ENCODE measurements around the gene DOHH.
"Not testable (repeated sequence)": the region's sequence is repeated elsewhere in the genome, so short reads cannot be mapped to it uniquely, and the experiment has no call there.

DOHH gene

GRCh38 chr19:3533563-3534216, 33.2 kb upstream of the DOHH start:
- Histone ChIP-seq H3K27me3 (ENCODE audit: insufficient read depth, low read length) (no peaks in the 10 kb centered on the region), H3K4me3 (ENCODE audit: low read length) (no peak overlapping the region), H3K4me1 (ENCODE audit: insufficient read depth, low read length) (no peaks in the 10 kb centered on the region), H3K9ac (ENCODE audit: low read depth, low read length) (no peak overlapping the region), H3K9me3 (ENCODE audit: insufficient read depth, low read depth, low read length) (no peaks in the 10 kb centered on the region), H3K36me3 (ENCODE audit: insufficient read depth, low read length) (peaks cover 56% of the 10 kb centered on the region), H3K27ac (ENCODE audit: low read depth, low read length) (no peak overlapping the region)
- WGBS, result 96% methylated on average over 12 of the region's 12 CpGs

- Histone ChIP-seq H3K4me3 (ENCODE audit: low read length) (no peak overlapping the region), H3K9ac (ENCODE audit: low read depth, low read length) (no peak overlapping the region), H3K27me3 (ENCODE audit: insufficient read depth, low read length) (no peaks in the 10 kb centered on the region), H3K27ac (ENCODE audit: low read depth, low read length) (no peak overlapping the region), H3K36me3 (ENCODE audit: insufficient read depth, low read length) (peaks cover 60% of the 10 kb centered on the region), H3K9me3 (ENCODE audit: insufficient read depth, low read depth, low read length) (no peaks in the 10 kb centered on the region), H3K4me1 (ENCODE audit: insufficient read depth, low read length) (no peaks in the 10 kb centered on the region)
- WGBS, result 96% methylated on average over 17 of the region's 17 CpGs
Measured at GRCh38 chr19:3533033-3533432, 32.6 kb upstream of the DOHH start.

DNA sequence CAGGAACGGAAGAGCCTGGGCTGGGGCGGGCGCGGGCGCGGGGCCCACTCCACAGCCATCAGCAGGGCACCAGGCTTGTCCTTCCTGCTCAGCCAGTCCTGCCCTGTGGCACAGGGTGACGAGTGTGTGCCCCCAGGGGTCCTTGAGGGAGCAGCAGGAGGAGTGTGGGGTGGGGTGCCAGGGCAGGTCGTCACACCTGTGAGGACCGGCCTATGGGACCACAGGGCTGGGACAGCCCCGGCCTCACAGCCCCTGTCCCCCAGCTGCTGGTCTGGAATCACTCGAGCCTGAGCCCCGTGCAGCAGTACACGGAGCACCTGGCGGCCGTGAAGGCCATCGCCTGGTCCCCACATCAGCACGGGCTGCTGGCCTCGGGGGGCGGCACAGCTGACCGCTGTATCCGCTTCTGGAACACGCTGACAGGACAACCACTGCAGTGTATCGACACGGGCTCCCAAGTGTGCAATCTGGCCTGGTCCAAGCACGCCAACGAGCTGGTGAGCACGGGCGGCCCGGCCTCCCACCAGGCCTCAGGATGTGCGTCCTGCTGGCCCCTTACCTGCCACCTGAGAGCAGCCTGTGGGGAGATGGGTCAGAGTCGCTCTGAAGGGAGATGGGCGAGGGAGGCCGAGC, 31.8 kb upstream of the DOHH start:
- WGBS, result 95% methylated on average over 33 of the region's 33 CpGs
- peaks cover 65% of the 10 kb centered on the region for H3K36me3 ChIP-seq (ENCODE audit: insufficient read depth, low read length)

DNA sequence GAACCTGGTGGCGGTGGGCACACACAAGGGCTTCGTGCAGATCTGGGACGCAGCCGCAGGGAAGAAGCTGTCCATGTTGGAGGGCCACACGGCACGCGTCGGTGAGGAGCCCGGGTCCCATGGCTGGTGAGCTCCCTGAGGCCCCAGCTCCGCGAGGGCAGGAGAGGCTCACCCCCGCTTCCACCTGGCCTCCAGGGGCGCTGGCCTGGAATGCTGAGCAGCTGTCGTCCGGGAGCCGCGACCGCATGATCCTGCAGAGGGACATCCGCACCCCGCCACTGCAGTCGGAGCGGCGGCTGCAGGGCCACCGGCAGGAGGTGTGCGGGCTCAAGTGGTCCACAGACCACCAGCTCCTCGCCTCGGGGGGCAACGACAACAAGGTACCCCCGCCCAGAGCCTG, 31.2 kb upstream of the DOHH start:
- no peak overlapping the region for H3K4me3 ChIP-seq (ENCODE audit: low read length)
- 95% methylated on average over 29 of the region's 29 CpGs for WGBS
- H3K27me3 ChIP-seq (ENCODE audit: insufficient read depth, low read length), result no peaks in the 10 kb centered on the region
- no peak overlapping the region for H3K27ac ChIP-seq (ENCODE audit: low read depth, low read length)
- H3K4me1 ChIP-seq (ENCODE audit: insufficient read depth, low read length), result no peaks in the 10 kb centered on the region
- no peak overlapping the region for H3K9ac ChIP-seq (ENCODE audit: low read depth, low read length)
- H3K36me3 ChIP-seq (ENCODE audit: insufficient read depth, low read length), result peaks cover 70% of the 10 kb centered on the region
- no peaks in the 10 kb centered on the region for H3K9me3 ChIP-seq (ENCODE audit: insufficient read depth, low read depth, low read length)

More for the DNA sequence above, 31.8 kb upstream of the DOHH start:
- H3K27me3 ChIP-seq (ENCODE audit: insufficient read depth, low read length), result no peaks in the 10 kb centered on the region
- no peak overlapping the region for H3K27ac ChIP-seq (ENCODE audit: low read depth, low read length)
- no peak overlapping the region for H3K9ac ChIP-seq (ENCODE audit: low read depth, low read length)
- no peaks in the 10 kb centered on the region for H3K9me3 ChIP-seq (ENCODE audit: insufficient read depth, low read depth, low read length)
- H3K4me3 ChIP-seq (ENCODE audit: low read length), result no peak overlapping the region
- H3K4me1 ChIP-seq (ENCODE audit: insufficient read depth, low read length), result no peaks in the 10 kb centered on the region

- Histone ChIP-seq H3K27ac (ENCODE audit: low read depth, low read length) (no peak overlapping the region), H3K36me3 (ENCODE audit: insufficient read depth, low read length) (peaks cover 63% of the 10 kb centered on the region), H3K9me3 (ENCODE audit: insufficient read depth, low read depth, low read length) (no peaks in the 10 kb centered on the region), H3K4me1 (ENCODE audit: insufficient read depth, low read length) (no peaks in the 10 kb centered on the region), H3K4me3 (ENCODE audit: low read length) (no peak overlapping the region), H3K9ac (ENCODE audit: low read depth, low read length) (no peak overlapping the region), H3K27me3 (ENCODE audit: insufficient read depth, low read length) (no peaks in the 10 kb centered on the region)
- WGBS, result 96% methylated on average over 12 of the region's 12 CpGs
Measured at GRCh38 chr19:3530389-3530788, 29.9 kb upstream of the DOHH start.

- not testable (repeated sequence) for H3K27me3 ChIP-seq (ENCODE audit: insufficient read depth, low read length); H3K9me3 ChIP-seq (ENCODE audit: insufficient read depth, low read depth, low read length); H3K4me3 ChIP-seq (ENCODE audit: low read length); H3K27ac ChIP-seq (ENCODE audit: low read depth, low read length); H3K4me1 ChIP-seq (ENCODE audit: insufficient read depth, low read length); H3K9ac ChIP-seq (ENCODE audit: low read depth, low read length)
- peaks cover 60% of the 10 kb centered on the region for H3K36me3 ChIP-seq (ENCODE audit: insufficient read depth, low read length)
- WGBS, result 96% methylated on average over 7 of the region's 7 CpGs
Measured at GRCh38 chr19:3529299-3529698, 28.8 kb upstream of the DOHH start.

- no peaks in the 10 kb centered on the region for H3K9me3 ChIP-seq (ENCODE audit: insufficient read depth, low read depth, low read length)
- no peak overlapping the region for H3K27ac ChIP-seq (ENCODE audit: low read depth, low read length)
- H3K36me3 ChIP-seq (ENCODE audit: insufficient read depth, low read length), result peaks cover 59% of the 10 kb centered on the region
- H3K4me1 ChIP-seq (ENCODE audit: insufficient read depth, low read length), result no peaks in the 10 kb centered on the region
- no peaks in the 10 kb centered on the region for H3K27me3 ChIP-seq (ENCODE audit: insufficient read depth, low read length)
- 95% methylated on average over 20 of the region's 20 CpGs for WGBS
- H3K4me3 ChIP-seq (ENCODE audit: low read length), result no peak overlapping the region
- no peak overlapping the region for H3K9ac ChIP-seq (ENCODE audit: low read depth, low read length)
Measured at GRCh38 chr19:3528539-3529211, 28.2 kb upstream of the DOHH start.

GRCh38 chr19:3528080-3528479, 27.6 kb upstream of the DOHH start:
- Histone ChIP-seq H3K4me1 (ENCODE audit: insufficient read depth, low read length) (no peaks in the 10 kb centered on the region), H3K9me3 (ENCODE audit: insufficient read depth, low read depth, low read length) (no peaks in the 10 kb centered on the region), H3K4me3 (ENCODE audit: low read length) (no peak overlapping the region), H3K36me3 (ENCODE audit: insufficient read depth, low read length) (peaks cover 59% of the 10 kb centered on the region), H3K27ac (ENCODE audit: low read depth, low read length) (no peak overlapping the region), H3K9ac (ENCODE audit: low read depth, low read length) (no peak overlapping the region), H3K27me3 (ENCODE audit: insufficient read depth, low read length) (no peaks in the 10 kb centered on the region)
- 97% methylated on average over 14 of the region's 14 CpGs for WGBS

DNA sequence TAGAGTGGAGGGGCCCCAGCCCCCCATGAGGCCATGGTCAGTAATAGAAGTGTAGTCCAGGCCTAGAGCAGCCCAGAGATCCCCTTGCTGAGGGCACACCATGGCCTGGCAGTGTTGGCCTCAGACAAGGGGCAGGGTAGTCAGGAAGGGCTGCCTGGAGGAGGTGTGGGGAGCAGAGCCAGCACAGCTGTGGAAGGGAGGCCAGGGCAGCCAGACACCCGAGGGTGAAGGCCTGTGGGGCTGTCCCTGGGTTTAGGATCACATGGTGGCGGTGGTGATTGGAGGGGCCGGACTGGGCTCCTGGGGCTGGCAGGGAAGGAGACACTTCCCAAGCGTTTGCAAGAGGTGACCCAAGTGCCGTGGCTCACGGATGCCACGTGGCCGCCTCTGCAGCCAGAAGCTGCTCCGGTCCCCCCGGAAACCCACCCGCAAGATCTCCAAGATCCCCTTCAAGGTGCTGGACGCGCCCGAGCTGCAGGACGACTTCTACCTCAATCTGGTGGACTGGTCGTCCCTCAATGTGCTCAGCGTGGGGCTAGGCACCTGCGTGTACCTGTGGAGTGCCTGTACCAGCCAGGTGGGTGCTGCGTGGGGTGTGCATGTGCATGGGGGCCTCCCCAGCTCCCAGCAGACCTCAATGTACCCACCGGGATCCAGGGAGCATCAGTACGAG, 26.9 kb upstream of the DOHH start:
- Histone ChIP-seq H3K4me1 (ENCODE audit: insufficient read depth, low read length) (no peaks in the 10 kb centered on the region), H3K27me3 (ENCODE audit: insufficient read depth, low read length) (no peaks in the 10 kb centered on the region), H3K36me3 (ENCODE audit: insufficient read depth, low read length) (peaks cover 54% of the 10 kb centered on the region), H3K9ac (ENCODE audit: low read depth, low read length) (no peak overlapping the region), H3K9me3 (ENCODE audit: insufficient read depth, low read depth, low read length) (no peaks in the 10 kb centered on the region), H3K4me3 (ENCODE audit: low read length) (no peak overlapping the region), H3K27ac (ENCODE audit: low read depth, low read length) (no peak overlapping the region)
- 97% methylated on average over 21 of the region's 21 CpGs for WGBS

DNA sequence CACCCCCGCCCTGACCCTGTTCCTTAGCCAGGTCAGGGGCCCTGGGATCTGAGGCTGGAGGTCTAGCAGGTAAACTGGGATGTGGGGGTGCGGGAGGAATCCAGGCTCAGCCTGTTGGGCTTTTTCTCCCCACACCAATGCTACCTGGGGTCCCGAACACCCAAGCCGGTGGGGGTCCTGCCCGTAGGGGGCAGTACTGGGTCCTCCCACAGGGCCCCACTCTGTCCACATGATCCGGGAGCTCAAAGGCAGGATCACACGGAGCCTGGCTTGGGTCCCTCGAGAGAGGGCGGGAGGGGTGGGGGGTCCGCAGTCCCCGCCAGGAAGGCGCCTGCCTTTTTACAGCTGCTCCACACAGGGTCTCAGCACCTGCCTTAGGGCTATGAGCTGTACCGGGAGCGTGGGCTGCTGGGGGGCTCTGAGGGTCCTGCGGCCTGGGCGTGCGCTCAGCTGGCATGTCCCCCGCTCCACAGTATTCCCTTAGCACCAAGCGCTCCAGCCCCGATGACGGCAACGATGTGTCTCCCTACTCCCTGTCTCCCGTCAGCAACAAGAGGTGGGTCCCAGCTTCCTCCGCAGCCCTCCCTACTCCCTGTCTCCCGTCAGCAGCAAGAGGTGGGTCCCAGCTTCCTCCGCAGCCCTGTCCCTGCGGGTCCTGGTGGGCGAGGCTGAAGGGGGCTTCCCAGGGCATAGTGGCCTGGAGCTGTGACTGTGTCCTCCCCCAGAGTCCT, 26.2 kb upstream of the DOHH start:
- no peak overlapping the region for H3K27ac ChIP-seq (ENCODE audit: low read depth, low read length)
- peaks cover 47% of the 10 kb centered on the region for H3K36me3 ChIP-seq (ENCODE audit: insufficient read depth, low read length)
- no peaks in the 10 kb centered on the region for H3K4me1 ChIP-seq (ENCODE audit: insufficient read depth, low read length)
- no peaks in the 10 kb centered on the region for H3K27me3 ChIP-seq (ENCODE audit: insufficient read depth, low read length)
- WGBS, result 96% methylated on average over 28 of the region's 28 CpGs
- no peak overlapping the region for H3K4me3 ChIP-seq (ENCODE audit: low read length)
- no peaks in the 10 kb centered on the region for H3K9me3 ChIP-seq (ENCODE audit: insufficient read depth, low read depth, low read length)
- H3K9ac ChIP-seq (ENCODE audit: low read depth, low read length), result no peak overlapping the region

Measured in HUES64 (cell line).